GM19025 (cell line): ENCODE data around the gene SV2A.
A peak's percentile ranks its signal among the peaks of the same experiment; 100 is the strongest.

Experiments
- ATAC-seq: cut with Tn5 transposase; IDR thresholded peaks from one replicate; pipeline ENCODE4 v1.9.1; 2021; ENCODE audit warnings: mild to moderate bottlenecking, low read depth, moderate library complexity; ENCODE audit not compliant: unreplicated experiment

Gene SV2A

DNA sequence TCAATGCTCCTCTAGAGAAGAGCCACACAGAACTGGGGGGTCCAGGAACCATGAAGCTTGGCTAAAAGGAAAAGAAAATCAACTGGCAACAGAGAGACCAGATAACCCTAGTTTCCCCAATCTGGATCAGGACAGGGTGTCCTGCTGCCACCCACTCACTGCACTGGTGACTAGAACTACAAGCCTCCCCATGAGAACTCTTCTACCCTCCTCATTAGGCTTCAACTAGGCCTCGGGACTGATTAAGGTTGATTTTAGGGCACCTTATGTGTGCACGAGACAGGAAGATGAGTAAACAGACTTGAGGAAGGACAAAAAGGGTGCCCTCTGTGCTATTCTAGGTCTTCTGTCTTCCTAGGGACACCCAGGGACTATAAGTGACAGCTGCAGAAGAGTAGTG is 12.2 kb upstream of the SV2A start:
- no peak for ATAC-seq

- no peak for ATAC-seq
Observed at GRCh38 chr1:149928401-149928724, 10.7 kb upstream of the SV2A start.

- ATAC-seq, result peak; percentile 88
Observed at GRCh38 chr1:149927563-149928400, 10.1 kb upstream of the SV2A start, which contains the start of gene SF3B4. Gene SF3B4 (minus strand): TSS chr1:149927803. CDS start chr1:149927759, 44 bp downstream.

DNA sequence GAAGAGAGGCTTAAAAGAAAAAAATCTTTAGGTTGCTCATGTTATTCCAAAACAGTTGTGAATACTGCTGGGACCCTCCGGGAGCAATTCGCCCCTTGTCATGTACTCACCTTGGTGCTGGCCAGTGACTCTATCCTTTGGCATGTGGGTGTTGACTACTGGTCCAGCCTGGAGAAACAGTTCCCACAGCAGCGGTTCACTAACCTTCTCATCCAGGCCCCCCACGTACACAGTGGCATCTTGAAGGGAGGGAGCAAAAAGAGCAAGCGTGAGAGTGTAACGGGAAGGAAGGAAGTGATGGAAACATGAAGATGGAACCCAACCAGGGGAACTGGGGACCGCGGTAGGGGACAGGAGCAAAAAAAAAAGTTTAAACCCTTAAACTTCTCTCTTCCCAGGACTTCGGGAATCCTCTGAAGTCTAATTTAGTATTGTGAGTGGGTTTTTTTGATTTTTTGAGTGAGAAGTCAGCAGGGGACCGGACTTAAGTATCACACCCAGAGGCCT is 9.5 kb upstream of the SV2A start:
- ATAC-seq, result no peak

DNA sequence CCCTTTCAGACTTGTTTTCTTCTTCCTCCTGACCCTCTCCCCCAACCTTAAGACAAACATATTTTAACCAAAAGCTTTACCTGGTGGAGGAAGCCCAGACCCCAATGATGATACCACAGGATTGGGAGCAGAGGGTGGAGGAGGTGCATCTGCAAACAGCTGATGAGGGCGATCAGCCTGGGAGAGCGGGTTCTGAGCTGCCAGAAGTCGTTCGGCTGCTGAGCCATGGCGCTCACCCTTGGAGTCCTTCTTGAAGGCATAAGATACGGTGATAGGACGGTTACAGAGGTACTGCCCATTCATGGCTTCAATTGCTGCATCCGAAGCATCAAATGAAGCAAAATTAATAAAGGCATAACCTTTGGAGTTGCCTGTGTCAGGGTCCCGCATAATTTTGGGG is 8.7 kb upstream of the SV2A start:
- ATAC-seq, result no peak

DNA sequence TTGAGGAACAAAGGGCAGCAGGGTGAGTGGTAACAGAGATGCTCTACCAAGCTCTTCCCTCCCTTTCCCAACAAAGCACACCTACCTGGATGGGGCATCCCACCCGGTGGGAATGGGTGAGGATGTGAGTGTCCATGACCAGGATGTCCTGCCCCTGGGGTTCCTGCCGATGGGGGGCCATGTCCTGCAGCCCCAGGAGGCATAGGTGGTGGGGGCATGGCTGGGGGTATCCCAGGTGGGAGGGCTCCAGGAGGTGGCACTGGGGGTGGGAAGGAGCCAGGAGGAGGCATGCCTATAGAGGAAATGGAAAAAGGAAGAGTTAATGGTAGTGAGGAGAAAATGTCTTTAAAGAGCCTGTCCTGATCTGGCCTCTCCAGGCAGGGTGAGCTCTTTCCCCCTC is 8.1 kb upstream of the SV2A start:
- ATAC-seq, result no peak

GRCh38 chr1:149925345-149925744 is 7.7 kb upstream of the SV2A start:
- ATAC-seq, result no peak

DNA sequence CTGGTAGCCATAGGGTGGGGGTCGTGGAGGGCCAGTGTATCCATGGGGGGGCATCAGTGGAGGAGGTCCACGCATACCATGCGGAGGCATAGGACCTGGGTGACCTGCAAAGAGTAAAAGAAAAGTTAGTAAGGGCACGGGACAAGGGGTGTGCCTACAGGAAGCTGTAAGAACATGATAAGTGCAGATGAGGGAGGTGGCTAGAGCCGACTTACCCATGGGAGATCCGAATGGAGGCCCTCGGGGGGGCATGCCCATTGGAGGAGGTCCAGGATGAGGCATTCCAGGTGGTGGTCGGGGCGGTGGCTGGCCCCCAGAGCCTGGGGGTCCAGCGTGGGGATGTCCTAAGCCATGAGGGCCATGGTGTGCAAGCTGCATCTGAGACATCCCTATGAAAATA is 6.0 kb upstream of the SV2A start:
- ATAC-seq, result no peak

GRCh38 chr1:149916898-149917252 is 769 bp downstream of the SV2A start:
- ATAC-seq, result no peak

GRCh38 chr1:149916193-149916897 is 1.3 kb downstream of the SV2A start:
- ATAC-seq, result no peak

DNA sequence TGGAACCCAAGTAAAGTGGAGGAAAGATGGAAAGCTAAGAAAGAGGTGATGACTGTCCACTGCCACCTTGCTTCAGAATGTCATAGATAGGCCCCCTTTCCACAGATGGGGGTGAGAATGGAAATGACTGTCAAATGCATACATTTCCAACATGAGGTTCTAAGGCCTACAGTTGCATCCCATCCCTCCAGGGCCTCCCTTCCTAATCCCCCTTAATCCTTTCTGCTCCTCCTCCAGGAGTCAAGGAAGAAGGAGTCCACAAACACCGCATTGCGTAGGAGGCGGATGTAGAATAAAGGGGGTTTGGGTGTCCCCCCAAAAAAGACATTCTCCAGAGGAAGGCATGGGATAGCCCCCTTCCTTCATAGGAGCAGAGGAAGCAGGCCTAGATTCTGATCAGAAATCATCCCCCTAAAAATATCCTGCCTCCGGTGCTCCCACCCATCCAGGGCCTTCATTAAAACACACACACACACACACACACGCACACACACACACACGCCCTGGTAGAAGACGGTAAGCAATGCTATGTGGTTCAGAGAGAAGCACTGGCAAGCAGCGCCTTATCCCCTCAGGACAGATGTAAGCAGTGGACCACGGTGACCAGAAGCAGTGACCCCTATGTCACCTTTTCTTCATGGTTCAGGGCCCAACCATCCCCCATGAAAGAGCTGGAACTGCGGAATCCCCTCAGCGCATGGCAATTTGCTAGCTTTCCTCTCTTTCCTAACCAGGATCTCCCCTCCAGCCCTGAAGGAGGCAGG is 2.0 kb downstream of the SV2A start:
- ATAC-seq, result no peak

GRCh38 chr1:149914545-149914944 is 3.1 kb downstream of the SV2A start:
- ATAC-seq, result no peak

DNA sequence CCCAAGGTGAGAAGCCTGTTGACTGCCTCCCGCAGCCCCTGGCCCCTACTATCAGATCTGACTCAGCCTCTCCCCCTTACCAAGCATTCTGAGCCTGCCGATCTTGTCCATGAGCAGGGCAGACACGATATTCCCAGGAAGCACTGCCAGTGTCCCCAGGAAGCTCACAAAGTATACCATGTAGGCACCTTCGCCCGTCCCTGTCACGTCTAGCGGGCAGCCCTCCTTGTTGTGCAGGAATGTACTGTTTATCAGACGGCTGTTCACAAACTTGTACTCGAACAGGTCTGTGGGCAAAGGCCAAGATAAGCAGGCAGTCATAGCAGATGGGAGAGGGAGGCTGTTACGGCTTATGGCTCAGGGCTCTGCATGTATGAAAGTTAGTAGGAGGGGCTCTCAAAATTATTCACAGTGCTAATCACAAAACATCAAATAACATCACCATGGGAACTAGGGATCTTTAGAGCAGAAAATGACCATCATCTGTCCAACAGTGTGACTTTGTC is 11.0 kb downstream of the SV2A start:
- no peak for ATAC-seq

- no peak for ATAC-seq
Observed at GRCh38 chr1:149903836-149904491, 13.7 kb downstream of the SV2A start.

GRCh38 chr1:149899460-149900284 is 18.0 kb downstream of the SV2A start, which contains the start of gene BOLA1:
Gene BOLA1 (plus strand): TSS chr1:149899568. CDS start chr1:149900060, 492 bp downstream.
- peak; percentile 92 for ATAC-seq

DNA sequence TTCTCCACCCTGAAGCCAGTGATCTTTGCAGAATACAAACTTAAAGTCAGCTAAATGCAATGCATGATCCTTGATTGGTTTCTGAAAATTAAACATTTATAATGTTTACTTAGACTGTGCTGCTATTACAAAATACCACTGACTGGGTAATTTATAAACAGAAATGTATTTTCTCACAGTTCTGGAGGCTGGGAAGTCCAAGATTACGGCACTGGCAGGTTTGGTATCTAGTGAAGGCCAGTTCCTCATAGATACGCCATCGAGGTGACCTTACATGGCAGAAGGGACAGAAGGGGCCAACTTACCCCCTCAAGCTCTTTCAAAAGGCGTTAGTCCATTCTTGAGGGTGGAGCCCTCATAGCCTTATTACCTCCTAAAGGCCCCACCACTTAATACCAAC is 21.1 kb downstream of the SV2A start:
- no peak for ATAC-seq

DNA sequence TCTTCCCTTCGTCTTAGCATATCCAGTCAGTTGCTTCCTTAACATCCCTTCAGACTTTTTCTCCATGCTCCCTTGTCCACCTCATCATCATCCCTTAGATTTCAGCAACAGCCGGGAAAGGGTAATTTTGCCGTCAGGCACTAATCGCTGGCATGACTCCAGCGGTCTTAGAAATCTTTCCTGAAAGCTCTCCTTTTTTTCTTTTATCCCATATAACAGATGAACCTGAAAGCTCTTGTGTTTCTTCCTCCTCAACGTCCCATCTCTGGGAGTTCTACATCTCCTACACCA is 28.7 kb downstream of the SV2A start:
- ATAC-seq, result no peak

DNA sequence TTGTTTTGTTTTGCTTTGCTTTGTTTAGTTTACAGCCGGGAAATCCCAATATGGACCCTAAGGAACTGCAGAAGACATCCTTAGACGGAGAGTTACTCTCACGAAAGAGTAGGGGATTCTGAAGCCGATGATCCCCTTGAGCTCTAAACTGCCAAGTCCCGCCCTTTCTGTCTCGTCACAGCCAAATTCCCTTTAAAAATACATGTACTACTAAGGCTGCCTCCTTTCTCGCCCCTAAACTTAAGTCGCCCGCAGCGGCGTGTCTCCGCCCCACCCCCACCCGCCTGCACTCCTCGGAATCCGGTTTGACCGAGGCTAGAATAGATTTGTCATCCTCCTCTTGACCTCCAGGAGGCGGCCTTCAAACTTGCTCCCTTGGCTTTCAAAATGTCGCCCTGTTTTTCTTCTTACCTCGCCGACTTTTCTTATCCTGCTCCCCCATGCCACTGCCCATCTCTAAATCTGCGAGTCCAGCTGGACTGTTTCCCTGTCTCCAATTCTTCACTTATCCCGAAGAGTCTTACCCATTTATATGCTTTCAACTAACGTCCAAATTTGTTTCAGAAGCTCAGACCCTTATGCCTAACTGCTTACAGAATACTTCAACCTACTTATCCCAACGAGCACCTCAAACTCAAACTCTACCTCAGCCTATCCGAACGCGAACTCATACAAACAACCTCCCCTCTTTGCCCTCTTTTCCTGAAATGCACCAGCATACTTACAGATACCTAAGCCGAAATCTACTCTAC is 29.2 kb downstream of the SV2A start:
- peak; percentile 13 for ATAC-seq
